A673 (cell line): ENCODE measurements around the gene TRIM32.

Source experiments
- CTCF ChIP-seq: fragments of 300-800, 200-600 bp; sonication (generic); conservative IDR thresholded peaks from 2 replicates; pipeline ENCODE4 v1.5.1; 2017; ENCODE audit warnings: low read depth, mild to moderate bottlenecking, antibody characterized with exemption, low read length, moderate library complexity, mixed read lengths
- EZH2 ChIP-seq: fragments of 200-600 bp; sonication (generic); IDR thresholded peaks from 2 replicates; pipeline ENCODE4 v1.6.1; 2017; ENCODE audit warnings: borderline replicate concordance, low read depth, mild to moderate bottlenecking, mixed read lengths, antibody characterized with exemption, low read length; ENCODE audit not compliant: poor library complexity, severe bottlenecking

- TF ChIP-seq CTCF (no peak), EZH2 (no peak)
Observed at GRCh38 chr9:116701940-116702642, 15.0 kb downstream of the TRIM32 start.
